ENCODE results near the gene SLC8A2.

DNA sequence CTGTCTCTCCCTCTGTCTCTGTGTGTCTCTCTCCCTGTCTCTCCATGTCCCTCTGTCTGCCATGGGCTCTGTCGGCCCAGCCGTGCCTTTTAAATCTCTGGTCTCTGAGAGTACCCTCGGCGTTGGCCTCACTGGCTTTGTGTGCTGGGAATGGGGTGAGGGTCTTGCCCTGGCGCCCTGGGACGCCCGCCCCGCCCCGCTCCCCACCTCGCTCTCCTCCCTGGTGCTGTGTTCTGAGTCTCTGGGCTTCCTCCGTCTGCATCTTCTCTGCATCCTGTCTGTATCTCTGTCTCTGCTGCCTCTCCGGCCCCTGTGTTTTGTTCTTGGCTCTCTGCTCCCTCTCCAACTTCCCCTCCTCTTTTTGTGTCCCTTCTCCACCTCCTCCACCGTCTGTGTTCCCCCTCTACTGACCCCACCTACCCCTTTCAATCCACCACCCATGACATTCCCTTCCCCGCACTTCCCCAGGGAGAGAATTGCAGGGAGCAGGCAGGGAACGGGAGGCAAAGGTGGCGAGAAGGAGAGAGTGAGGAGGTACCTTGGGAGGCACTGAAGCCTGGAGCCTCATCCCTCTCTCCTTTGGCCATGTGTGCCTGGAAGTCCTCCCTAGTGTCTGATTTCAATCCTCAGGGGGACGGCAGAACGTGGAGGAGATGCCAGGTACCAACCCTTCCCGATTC lies 48.4 kb downstream of the SLC8A2 start:
- TF ChIP-seq EP300 (conservative IDR thresholded peaks at IDR 0.05; ENCODE audit: poor library complexity, severe bottlenecking) (no peak), POLR2AphosphoS5 (IDR thresholded peaks at IDR 0.05) (no peak), EZH2 (IDR thresholded peaks at IDR 0.05; ENCODE audit: borderline replicate concordance, insufficient read depth, low read length, poor library complexity, severe bottlenecking) (no peak)
